Middle frontal gyrus (tissue), 1 donor: Measurements from ENCODE around the gene FNDC3B.

Source experiments
- DNase-seq: peaks from one replicate; pipeline ENCODE4 v3.0.0-alpha.2; 2015; ENCODE audit warnings: low spot score; ENCODE audit errors: extremely low spot score

FNDC3B gene

DNA sequence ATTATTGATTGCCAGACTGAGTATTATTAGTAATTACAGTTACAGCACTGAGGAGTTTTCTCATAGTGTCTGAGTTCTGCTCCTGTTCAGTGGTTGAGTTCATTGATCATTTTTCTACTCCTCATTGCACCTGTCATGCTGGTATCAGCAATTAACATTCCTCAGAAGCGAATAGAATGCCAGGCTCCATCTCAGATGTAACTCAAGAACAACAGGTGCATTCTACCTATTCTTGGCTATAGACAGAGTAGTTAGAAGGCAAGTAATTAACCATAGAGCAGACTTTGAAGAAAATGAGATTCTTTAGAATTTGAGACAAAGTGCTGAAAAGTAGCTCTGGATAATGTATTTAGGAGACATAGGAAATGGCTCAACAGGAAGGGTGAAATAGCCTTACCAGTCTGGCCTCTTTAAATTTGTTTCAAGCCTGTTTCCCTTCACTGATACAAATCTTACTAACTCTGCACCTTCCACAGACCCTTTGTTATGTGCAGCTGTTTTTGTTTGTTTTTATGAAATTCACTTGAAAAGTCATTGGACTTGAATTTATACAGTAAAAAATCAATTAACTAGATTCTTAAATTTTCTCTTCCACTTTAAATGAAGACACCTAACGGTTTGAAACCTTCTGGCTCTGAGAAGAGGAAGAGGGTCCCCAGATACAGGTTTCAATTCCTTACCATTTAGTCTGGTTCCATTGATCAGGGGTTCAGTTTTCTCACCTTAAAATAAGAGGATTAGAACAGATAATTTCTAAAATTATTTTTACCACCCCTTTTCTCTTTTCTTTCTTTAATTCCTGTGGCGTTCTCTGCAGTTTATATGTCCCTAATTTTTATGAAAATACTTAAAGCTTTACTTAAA lies 109.6 kb downstream of the FNDC3B start:
- DNase-seq = no peak

DNA sequence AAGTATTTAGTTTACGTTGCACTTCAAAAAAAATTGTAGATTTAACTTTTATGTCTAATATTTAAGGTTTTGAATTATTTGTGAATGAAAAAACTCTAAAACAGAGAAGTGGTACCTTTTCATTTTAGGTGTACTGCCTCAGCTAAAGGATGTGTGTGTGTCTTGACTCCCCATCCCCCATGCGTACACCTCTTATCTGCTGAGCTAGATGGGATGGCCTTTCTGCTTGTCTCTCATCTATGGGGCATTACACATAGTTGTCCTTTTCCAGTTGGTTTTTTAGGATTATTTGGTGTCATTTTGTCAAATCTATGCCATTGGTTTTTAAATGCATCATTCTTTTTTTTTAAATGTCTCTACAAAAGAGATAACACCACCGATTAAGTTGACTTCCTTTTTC lies 110.9 kb downstream of the FNDC3B start:
- DNase-seq = no peak

DNA sequence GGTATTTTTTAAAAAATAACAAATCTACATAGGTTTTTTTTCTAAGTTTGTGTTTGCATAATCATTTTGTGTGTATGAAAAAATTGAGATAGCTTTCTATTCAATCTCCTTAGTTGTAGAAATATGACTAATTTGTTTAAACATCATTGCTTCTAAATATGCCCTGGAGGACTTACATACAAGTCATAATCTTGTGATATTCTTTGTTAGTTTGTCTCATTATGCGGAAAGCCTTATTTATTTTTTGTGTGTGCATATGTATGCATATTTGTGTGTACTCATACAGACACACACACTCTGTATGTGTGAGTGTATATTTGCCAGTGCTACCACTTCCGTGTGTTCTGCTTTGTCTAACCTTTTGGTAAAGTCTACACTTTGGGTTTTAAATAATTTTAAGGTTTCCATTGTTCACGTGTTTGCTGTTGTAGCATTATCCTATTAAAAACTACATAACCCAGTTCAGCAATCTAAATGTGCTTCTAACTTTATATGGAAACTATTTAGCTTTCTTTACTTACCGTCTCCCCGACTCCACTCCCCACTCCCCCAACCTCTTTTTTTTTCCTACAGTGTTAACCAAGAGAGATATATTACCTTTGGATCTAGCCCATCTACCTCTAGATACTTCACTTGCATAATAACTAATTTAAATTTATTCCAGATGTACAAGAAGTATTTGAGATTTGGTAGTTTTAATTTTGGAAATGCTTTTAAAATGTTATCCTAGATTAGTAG lies 111.7 kb downstream of the FNDC3B start:
- DNase-seq = no peak

DNA sequence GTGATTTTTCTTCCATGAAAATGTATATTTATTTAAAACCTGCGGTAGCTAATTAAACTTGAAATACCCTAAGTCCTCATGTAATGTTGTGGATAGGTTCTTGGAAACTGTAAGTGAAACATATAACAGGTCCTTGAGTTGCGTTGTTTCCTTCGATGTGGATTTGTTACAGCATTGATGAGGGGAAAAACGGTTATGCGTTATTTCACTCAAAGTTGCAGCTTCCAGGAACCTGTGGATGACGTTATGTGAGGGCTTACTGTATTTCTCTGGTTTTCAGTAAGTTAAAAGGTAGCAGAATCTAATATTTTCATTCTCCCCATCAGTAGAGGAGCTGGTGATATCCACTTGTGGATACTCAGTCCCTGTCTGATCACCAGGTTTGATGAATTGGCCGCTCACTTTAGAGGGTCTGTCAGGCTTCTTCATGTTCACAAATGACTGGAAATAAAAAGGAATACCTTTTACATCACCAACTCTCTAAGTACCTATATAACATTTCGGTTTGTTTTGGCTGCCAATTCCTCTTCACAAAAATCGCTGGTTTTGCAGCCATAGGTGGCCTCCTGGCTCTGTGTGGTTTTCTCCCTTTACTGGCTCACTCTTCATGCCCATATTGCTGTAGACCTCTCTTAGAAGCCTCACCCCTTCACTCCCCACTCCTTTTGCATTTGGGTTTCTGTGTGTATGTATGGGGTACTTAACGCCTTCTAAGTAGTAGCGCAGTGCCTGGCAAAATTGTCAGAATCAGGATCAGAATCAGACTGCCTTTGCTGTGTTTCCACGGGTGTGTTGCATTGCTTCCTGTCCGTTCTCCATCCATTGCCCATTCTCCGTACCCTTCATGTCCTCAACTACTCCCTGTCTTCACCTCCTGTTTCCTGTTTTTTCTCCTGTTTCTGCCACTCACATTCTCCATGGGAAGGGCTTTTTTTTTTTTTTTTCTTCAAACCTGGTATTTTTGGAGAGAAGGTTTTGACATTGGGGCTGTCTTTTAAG lies 112.6 kb downstream of the FNDC3B start:
- no peak for DNase-seq

DNA sequence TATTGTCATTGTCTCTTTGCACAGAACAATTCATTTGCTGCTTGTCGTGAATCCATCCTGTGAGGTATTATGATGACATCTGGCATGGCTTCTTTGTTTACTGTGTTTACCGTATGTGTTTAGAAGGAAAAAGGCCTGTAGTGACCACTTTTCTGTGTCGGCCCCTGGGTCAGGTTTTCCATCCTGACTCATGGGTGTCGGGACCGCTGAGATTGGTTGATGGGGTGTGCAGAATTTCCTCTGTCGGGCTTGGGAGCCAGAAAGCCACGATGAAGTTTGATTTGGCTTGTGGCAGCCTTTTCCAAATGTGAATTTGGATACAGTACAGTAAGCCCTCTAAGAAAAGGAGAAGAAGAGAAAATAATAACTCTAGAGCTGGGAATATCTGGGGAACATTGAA lies 113.5 kb downstream of the FNDC3B start:
- no peak for DNase-seq

DNA sequence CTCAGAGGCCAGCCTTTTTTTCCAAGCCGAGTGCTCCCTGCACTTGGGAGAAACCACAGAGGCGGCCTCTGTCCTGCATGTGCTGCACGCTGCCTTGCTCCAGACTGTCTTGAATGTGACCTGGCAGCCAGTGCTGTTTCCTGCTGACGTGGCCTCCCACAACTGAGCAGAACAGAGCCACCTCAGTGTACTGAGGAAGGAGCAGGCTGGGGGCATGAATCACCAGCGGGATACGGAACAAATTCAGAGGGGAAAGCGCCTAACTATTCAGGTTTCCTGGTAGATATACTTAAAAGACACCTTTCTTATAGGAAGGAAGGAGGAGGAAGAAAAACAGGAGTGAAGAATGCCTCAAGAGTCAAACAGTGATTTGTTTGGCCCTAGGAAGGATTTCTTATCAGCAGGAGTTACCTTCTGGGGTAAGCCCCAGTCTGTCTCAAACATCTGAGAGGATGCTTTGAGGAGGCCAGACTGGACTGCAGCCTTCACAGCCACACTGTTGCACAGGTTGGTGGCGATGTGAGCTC lies 114.0 kb downstream of the FNDC3B start:
- DNase-seq = no peak

DNA sequence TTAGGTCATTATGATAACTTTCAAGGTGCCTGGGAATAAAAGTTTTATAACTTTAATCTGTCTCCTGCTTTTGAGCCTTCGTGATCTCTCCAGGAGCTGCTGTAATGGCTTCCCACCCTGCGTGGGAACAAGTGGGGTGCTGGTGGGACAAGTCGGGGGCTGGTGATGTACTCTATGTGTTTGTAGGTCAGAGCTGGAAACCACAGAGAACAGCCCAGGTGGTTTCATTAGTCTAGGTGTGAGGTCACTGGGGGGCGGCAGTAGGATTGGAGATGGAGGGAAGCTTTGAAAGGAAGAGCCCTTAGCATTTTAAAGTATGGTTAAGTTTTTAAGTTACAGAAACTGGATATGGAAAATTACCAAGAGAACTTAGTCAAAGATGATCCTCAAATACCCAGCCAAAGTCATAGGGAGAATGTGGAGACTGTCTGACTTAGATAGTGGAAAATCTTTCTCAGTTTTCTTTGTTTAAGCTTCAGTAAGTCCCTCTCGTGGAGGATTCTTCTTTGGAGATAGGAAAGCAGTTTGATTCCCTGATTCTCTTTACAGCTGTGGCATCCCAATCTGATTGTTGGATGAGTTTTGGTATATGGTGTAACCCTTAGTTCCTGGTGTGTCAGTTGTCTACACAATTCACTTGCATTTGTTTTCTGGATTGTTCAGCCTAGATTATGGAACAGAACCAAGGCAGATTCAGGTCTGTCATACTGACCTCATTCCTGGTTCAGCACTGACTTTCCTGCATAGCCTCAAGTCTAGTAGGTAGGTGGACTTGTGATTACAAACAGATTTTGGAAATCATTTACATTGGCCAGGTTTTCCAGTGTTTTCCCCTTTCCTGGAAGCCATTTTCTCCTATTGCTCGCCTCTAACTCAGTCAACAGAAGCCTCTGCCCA lies 115.6 kb downstream of the FNDC3B start:
- DNase-seq = no peak

DNA sequence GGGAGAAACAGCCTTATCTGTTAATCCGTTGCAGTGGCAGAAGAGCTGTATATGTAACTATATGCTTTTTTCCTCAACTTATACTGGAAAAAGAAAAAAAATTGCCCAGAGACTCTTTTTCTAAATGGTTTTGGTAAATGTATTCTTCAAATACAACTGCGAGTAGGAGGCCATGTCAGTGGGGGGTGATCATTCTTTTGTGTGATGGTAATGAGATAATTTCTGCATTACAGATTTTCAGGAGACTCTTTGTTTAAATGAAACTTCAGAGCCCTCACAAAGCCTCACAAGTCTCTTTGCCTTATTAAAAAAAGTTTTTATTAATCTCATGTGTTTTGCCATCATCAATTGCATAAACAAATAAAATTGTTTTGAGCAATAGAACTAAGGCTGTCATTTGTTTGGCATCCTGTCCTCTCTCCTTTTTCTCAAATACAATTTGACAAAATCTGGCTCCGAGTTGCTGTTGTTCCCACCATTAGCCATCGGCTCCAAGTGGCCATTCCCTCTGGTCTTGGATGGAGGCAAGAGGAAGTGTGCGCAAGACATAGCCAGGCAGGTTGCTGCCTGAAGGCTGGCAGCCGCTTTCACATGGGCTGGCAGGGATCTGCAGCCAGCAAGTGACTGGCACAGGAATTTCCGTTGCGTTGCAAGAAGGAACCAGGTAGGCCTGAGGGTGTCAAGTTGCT lies 116.7 kb downstream of the FNDC3B start:
- DNase-seq = no peak

DNA sequence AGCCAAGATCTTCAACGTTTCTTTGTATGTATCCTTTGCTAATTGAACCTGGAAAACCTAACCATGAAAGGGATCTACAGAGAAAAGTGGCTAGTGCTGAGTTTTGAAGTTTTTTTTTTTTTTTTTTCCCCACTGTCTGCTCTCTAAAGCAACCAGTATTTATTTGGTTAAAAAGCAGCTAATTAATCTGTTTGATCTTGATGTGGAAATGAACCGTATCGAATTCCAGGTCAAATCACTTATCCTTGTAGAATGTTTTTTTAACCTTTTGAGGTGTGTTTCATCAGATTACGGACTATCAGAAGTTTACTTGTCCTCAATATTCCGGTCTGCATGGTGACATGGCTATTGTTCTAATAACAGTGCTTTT lies 117.2 kb downstream of the FNDC3B start:
- DNase-seq = no peak

DNA sequence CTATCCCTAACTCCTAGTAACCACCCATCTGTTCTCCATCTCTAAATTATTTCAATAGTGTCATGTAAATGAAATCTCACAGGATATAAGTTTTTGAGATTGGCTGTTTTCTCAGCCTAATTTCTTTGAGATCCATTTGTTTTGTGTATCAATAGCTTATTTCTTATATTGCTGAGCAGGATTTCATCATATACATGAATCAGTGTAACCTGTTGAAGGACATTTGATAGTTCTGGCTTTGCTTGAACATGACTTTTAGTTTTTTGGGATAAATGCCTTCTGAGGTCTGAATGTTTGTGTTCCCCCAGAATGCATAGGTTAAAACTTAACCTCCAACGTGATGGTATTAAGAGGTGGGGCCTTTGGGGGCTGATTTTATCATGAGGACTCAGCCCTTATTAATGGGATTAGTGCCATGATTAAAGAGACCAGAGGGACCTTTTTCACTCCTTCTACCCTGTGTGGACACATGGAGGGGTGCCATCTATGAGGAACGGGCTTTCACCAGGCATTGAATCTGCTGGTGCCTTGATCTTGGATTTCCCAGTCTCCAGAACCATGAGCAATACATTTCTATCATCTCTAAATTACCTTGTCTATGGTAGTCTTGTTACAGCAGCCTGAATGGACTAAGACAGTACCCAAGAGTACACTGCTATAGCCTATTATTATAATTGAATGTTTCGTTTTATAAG lies 118.3 kb downstream of the FNDC3B start:
- no peak for DNase-seq

DNA sequence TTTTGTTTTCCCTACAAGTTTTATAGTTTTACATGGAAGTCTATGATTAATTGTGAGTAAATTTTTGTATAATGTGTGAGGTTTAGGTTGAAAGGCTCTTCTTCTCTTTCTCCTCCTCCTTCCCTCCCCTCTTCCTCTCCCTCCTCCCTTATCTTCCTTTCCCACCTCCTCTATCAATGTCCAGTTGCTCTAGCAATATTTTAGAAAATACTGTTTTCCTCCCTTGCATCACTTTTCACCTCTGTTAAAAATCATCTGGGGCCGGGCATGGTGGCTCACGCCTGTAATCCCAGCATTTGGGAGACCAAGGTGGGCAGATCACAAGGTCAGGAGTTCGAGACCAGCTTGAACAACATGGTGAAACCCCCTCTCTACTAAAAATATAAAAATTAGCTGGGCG lies 119.4 kb downstream of the FNDC3B start:
- no peak for DNase-seq

DNA sequence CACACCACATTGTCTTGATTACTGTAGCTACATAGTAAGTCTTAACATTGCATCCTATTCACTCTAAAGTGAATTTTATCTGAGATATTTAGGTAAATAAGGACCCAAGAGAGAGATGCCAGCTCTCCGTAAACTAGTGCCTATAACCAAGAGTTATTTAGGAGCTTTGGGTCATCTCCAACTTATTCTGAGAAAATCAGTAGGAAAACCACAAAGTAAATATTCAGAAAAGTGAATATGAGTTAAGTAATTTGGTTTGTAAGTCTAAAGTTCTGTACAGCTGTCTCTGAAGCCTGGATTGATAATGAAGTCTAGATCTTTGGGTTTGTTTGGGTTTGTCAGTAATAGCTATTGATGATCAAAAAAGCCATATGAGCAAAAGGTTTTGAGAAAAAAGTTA lies 120.0 kb downstream of the FNDC3B start:
- DNase-seq = no peak

DNA sequence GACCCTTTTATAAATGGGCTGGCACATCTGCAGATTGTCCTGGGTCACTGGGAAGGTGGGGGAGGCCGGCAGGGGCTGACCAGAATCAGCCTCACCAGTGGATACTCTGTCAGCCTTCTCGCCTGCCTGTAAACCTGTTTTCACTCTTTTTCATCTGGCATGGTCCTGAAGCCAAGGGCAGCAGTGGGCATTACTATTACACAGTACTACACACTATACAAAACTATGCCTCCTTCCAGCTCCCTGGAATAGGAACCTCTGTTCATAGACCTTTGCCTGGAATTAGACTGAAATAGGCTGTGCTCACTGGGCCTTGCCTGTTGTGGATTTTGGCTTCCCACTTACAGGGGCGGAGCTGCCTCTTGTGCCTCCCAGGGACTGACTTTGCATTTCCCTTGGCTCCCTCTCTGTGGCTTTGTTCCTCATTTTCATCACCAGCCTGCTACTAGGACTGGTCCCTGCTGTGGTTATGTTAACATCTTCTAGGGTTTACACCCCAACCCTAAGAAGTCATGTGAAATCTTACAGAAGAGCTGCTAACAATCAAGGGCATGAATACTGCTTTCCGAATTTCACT lies 120.7 kb downstream of the FNDC3B start:
- DNase-seq = no peak

DNA sequence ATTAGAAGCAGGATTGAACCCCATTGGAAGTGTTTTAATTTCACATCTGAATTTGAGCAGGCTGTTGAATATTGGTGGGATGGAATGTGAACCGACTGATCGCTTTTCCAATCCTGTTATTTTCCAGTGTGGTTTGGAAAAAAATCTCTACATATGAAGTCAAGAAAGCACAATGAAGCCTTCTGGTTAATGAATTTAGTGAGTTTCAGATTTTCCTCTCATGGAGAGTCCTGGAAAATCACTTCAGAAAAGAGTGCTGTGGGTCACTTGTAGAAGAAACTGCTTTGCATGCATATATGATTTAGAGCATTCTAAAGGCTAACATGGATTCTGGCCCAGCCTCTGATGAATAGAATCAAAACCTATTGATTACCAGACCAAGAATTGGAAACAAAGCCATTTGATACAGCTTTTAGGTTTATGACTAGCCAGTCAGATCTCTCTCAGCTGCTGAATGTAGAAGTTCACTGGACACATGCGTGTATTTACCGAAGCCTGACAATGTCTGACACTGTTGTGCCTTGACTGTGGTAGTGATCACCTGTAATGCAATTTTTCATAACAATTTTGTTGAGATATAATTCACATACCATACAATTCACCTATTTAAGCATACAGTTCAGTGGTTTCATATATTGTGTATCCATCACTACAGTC lies 121.9 kb downstream of the FNDC3B start:
- DNase-seq = no peak

DNA sequence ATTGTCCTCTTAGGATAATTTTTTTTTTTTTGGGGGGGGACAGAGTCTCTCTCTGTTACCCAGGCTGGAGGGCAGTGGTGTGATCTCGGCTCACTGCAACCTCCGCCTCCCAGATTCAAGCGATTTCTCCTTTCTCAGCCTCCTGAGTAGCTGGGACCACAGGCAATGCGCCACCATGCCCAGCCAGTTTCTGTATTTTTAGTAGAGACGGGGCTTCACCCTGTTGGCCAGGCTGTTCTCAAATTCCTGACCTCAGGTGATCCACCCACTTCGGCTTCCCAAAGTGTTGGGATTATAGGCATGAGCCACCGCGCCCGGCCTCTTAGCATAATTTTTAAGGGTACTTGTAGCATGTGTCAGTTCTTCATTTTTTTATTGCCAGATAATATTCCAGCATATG lies 122.6 kb downstream of the FNDC3B start:
- DNase-seq = no peak

DNA sequence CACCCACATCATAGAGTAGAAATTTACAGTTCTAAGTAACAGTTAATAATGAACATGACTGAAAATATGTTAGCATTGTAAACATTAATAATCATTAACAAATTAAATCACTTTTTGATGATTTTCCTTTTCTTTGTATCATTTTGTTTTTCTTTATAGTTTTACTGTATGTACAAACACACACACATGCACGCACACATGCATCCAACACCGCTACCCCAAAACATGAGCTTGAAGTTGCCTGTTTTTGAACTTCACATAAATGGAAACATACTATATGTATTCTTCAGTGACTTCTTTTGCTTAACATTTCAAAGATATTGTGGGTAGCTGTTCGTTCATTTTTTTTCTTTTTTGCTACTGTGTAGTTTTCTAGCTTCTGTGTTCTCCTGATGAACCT lies 123.9 kb downstream of the FNDC3B start:
- DNase-seq = no peak

DNA sequence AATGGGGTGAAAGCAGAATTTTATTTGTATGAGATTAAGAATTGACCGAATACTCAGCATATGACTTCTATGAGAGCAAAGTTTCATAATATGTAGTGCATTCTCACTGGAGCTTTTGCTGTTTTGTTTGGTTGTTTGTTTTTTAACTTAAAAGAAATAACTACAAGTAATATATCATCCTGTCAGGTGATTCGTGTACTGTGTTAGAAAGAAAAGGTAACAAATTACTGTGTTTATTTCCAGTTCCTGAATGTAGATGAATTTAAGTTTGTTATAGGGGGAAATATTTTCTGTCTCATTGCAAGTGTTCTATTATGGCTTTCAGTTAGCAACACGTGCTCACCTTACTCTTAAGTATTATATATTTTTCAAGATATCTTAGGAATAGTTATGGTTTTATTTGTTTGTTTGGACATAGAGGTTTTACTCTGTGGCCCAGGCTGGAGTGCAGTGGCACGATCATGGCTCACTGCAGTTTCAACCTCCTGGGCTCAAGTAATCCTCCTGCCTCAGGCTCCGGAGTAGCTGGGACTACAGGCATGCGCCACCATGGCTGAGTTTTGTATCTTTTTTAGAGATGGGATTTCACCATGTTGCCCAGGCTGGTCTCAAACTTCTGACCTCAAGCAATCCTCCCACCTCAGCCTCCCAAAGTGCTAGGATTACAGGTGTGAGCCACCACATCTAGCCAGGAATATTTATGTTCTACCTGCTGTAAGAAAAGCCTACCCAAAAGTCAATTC lies 125.4 kb downstream of the FNDC3B start:
- DNase-seq = no peak

DNA sequence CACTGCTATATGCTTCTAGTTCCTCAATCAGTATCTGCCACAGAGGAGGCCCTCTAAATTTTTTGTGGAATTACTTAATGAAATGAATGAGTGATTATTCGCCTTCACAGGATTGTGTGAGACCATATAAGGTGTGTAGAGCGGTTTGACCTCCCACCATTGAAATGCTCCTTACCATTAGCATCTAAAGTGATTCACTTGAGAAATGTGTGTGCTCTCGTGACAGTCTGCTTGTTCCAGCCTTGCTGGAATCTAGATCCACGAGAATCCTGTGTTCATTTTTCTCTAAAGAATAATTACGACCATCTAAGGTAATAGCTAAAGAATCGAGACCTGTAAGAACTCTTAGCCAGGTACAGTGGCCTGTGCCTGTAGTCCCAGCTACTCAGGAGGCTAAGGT lies 126.9 kb downstream of the FNDC3B start:
- DNase-seq = no peak
